ENCODE results near the gene SPDEF. TPM values are rescaled to one million over a fixed set of nuclear protein-coding genes. Genes with fewer than 3 reads are reported as not detected.

The SPDEF gene
- total and polyA plus RNA-seq, 2 experiments from 2014 or later, result 0.69 TPM; not detected in 1

DNA sequence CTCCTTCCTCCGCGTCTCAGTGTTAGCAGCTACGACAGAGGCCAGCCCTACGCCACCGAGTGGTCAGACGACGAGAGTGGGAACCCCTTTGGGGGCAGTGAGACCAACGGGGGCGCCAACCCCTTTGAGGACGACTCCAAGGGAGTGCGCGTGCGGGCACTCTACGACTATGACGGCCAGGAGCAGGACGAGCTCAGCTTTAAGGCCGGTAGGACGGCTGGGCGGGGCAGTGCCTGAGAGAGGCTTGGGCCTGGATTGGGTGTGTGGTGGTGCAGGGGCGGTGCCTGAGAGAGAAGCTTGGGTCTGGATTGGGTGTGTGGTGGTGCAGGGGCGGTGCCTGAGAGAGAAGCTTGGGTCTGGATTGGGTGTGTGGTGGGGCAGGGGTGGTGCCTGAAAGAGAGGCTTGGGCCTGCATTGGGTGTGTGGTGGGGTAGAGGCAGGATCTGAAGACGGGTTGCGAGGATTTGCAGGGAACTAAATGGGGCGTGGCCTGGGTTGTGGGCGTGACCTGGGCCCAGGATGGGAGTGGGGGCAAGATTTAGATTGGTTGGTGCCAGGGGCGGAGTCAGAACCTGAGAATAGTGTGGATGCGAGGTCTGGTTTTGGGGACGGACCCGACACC is 24.4 kb downstream of the SPDEF start:
- no peaks in the 10 kb centered on the region for H4K20me1 ChIP-seq (replicated peaks; ENCODE audit: insufficient read depth)
- H3K4me1 ChIP-seq (ENCODE audit: insufficient read depth), result peaks cover 12% of the 10 kb centered on the region
- Mint-ChIP-seq H3K36me3 (ENCODE audit: low read depth) (peaks cover 2% of the 10 kb centered on the region; the same call in 2 of the 3 replicates), H3K9me3 (no peaks in the 10 kb centered on the region; the same call in 2 of the 3 replicates), H3K4me1 (peaks cover 18% of the 10 kb centered on the region), H3K27me3 (ENCODE audit: insufficient read depth, low read depth, poor library complexity) (peaks cover 14% of the 10 kb centered on the region), H3K27ac (no peak overlapping the region), H3K4me3 (peak overlapping the region; percentile 38; the same call in 2 of the 3 replicates)
- no peaks in the 10 kb centered on the region for H3F3A ChIP-seq (replicated peaks; ENCODE audit: low read depth)
- no peaks in the 10 kb centered on the region for H3K79me2 ChIP-seq (replicated peaks; ENCODE audit: insufficient read depth)
- peak; percentile 82 for ATAC-seq
- no peak overlapping the region for H3K27ac ChIP-seq (ENCODE audit: low read depth)
- peak overlapping the region; percentile 33; the same call in 1 of the 2 replicates for H3K4me3 ChIP-seq
- H3K36me3 ChIP-seq (ENCODE audit: insufficient read depth), result no peaks in the 10 kb centered on the region
- DNase-seq (ENCODE audit: low spot score), result peak; percentile 93
- peak overlapping the region; percentile 55 for H3K4me2 ChIP-seq
- no peaks in the 10 kb centered on the region for H3K27me3 ChIP-seq (ENCODE audit: insufficient read depth)
- H2AFZ ChIP-seq, result no peak overlapping the region
- no peak for TF ChIP-seq EZH2 (IDR thresholded peaks at IDR 0.05; ENCODE audit: low read depth, unreplicated experiment)
- TF ChIP-seq, protein P1, sequence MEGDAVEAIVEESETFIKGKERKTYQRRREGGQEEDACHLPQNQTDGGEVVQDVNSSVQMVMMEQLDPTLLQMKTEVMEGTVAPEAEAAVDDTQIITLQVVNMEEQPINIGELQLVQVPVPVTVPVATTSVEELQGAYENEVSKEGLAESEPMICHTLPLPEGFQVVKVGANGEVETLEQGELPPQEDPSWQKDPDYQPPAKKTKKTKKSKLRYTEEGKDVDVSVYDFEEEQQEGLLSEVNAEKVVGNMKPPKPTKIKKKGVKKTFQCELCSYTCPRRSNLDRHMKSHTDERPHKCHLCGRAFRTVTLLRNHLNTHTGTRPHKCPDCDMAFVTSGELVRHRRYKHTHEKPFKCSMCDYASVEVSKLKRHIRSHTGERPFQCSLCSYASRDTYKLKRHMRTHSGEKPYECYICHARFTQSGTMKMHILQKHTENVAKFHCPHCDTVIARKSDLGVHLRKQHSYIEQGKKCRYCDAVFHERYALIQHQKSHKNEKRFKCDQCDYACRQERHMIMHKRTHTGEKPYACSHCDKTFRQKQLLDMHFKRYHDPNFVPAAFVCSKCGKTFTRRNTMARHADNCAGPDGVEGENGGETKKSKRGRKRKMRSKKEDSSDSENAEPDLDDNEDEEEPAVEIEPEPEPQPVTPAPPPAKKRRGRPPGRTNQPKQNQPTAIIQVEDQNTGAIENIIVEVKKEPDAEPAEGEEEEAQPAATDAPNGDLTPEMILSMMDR (conservative IDR thresholded peaks at IDR 0.05; ENCODE audit: low read depth in 2 of 2), result peak in 1 of 2 experiments; percentile 38; a peak in 2 of 4 replicates
- TF ChIP-seq POLR2AphosphoS5 (IDR thresholded peaks at IDR 0.05; ENCODE audit: low read depth), result peak; percentile 75
- H3K9me2 ChIP-seq (ENCODE audit: insufficient read depth), result no peaks in the 10 kb centered on the region

DNA sequence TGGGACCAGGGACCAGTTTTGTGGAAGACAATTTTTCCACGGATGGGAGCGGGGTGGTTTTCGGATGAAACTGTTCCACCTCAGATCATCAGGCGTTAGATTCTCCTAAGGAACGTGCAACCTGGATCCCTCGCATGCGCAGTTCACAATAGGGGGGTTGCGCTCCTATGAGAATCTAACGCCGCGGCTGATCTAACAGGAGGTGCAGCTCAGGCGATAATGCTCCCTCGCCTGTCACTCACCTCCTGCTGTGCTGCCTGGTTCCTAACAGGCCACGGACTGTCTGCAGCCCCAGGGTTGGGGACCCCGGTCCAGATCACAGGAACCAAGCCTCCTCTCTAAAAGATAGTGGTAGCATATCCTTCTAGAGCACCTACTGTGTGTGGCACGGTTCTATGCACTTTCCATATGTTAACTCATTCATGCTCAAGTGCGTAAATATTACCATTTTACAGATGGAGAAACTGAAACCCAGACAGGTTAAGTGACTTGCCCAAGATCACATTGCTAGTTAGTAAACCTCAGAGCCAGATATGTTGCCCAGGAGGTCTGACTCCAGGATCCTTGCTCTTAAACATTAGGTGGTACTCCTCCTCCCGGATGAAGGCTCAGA is 25.3 kb downstream of the SPDEF start:
- Histone ChIP-seq H3K79me2 (replicated peaks; ENCODE audit: insufficient read depth) (no peaks in the 10 kb centered on the region), H3K36me3 (ENCODE audit: insufficient read depth) (no peaks in the 10 kb centered on the region), H3K4me1 (ENCODE audit: insufficient read depth) (peaks cover 15% of the 10 kb centered on the region), H3K27me3 (ENCODE audit: insufficient read depth) (no peaks in the 10 kb centered on the region), H3K4me3 (peak overlapping the region; percentile 33; the same call in 1 of the 2 replicates), H3K27ac (ENCODE audit: low read depth) (no peak overlapping the region), H4K20me1 (replicated peaks; ENCODE audit: insufficient read depth) (no peaks in the 10 kb centered on the region), H3K9me2 (ENCODE audit: insufficient read depth) (no peaks in the 10 kb centered on the region), H3F3A (replicated peaks; ENCODE audit: low read depth) (no peaks in the 10 kb centered on the region), H2AFZ (no peak overlapping the region), H3K4me2 (peak overlapping the region; percentile 55)
- ATAC-seq, result no peak
- no peak overlapping the region for H3K27ac Mint-ChIP-seq
- H3K9me3 Mint-ChIP-seq, result no peaks in the 10 kb centered on the region; the same call in 2 of the 3 replicates
- peaks cover 2% of the 10 kb centered on the region; the same call in 2 of the 3 replicates for H3K36me3 Mint-ChIP-seq (ENCODE audit: low read depth)
- H3K27me3 Mint-ChIP-seq (ENCODE audit: insufficient read depth, low read depth, poor library complexity), result peaks cover 17% of the 10 kb centered on the region
- peak overlapping the region; percentile 38; the same call in 1 of the 3 replicates for H3K4me3 Mint-ChIP-seq
- DNase-seq (ENCODE audit: low spot score), result no peak
- H3K4me1 Mint-ChIP-seq, result peaks cover 18% of the 10 kb centered on the region
- TF ChIP-seq, protein P2, sequence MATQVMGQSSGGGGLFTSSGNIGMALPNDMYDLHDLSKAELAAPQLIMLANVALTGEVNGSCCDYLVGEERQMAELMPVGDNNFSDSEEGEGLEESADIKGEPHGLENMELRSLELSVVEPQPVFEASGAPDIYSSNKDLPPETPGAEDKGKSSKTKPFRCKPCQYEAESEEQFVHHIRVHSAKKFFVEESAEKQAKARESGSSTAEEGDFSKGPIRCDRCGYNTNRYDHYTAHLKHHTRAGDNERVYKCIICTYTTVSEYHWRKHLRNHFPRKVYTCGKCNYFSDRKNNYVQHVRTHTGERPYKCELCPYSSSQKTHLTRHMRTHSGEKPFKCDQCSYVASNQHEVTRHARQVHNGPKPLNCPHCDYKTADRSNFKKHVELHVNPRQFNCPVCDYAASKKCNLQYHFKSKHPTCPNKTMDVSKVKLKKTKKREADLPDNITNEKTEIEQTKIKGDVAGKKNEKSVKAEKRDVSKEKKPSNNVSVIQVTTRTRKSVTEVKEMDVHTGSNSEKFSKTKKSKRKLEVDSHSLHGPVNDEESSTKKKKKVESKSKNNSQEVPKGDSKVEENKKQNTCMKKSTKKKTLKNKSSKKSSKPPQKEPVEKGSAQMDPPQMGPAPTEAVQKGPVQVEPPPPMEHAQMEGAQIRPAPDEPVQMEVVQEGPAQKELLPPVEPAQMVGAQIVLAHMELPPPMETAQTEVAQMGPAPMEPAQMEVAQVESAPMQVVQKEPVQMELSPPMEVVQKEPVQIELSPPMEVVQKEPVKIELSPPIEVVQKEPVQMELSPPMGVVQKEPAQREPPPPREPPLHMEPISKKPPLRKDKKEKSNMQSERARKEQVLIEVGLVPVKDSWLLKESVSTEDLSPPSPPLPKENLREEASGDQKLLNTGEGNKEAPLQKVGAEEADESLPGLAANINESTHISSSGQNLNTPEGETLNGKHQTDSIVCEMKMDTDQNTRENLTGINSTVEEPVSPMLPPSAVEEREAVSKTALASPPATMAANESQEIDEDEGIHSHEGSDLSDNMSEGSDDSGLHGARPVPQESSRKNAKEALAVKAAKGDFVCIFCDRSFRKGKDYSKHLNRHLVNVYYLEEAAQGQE (IDR thresholded peaks at IDR 0.05; ENCODE audit: unreplicated experiment), result no peak
- TF ChIP-seq NANOG (IDR thresholded peaks at IDR 0.05; ENCODE audit: borderline replicate concordance) (no peak), ZNF114 (CRISPR knock-in tag; IDR thresholded peaks at IDR 0.05) (no peak)
- TF ChIP-seq, protein P3, sequence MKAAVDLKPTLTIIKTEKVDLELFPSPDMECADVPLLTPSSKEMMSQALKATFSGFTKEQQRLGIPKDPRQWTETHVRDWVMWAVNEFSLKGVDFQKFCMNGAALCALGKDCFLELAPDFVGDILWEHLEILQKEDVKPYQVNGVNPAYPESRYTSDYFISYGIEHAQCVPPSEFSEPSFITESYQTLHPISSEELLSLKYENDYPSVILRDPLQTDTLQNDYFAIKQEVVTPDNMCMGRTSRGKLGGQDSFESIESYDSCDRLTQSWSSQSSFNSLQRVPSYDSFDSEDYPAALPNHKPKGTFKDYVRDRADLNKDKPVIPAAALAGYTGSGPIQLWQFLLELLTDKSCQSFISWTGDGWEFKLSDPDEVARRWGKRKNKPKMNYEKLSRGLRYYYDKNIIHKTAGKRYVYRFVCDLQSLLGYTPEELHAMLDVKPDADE (IDR thresholded peaks at IDR 0.05), result no peak
